A549 (cell line): ENCODE data around the gene MEPE. TPM values are rescaled to one million over a fixed set of nuclear protein-coding genes. Genes with fewer than 3 reads are reported as not detected.

Source experiments
- ATAC-seq, 2 experiments: fragments of 200-7000 bp in 1 of 2; fragments of >200 bp in 1 of 2; cut with Nextera tagmentation in 1 of 2; cut with Tn5 transposase in 1 of 2; 3 replicates each; pipeline versions ENCODE4 v1.8.0 to v1.9.1; 2018 to 2020; ENCODE audit warnings: mild to moderate bottlenecking in 1 of 2, moderate library complexity in 1 of 2
- CTCF ChIA-PET: fragments of 300-600 bp; sonication (Branson Sonifier 250); formaldehyde crosslinking; extraction: SDS; loops from one replicate; lab custom pipeline; 2021; ENCODE audit warnings: antibody characterized with exemption, inconsistent platforms; lab: Yijun Ruan, JAX
- POLR2A ChIA-PET: fragments of 350-600 bp; formaldehyde crosslinking; extraction: SDS; loops from one replicate; lab custom pipeline; 2021; ENCODE audit warnings: antibody characterized with exemption, inconsistent platforms; lab: Yijun Ruan, JAX
- DNase-seq, 2 experiments: peaks; one replicate each; pipeline versions ENCODE4 v3.0.0 to v3.0.0-alpha.2; 2011 to 2016; ENCODE audit warnings: low read depth in 1 of 2, low spot score in 1 of 2
- FAIRE-seq: peaks from 2 replicates; lab custom pipeline; 2011; peaks lifted over from hg19 to GRCh38; lab: Jason Lieb, UNC
- H3K27ac ChIP-seq, 2 experiments: fragments of >200 bp; sonication (Bioruptor Twin); formaldehyde crosslinking; 3 replicates each; pipeline ENCODE4 v1.5.1; 2016 to 2017
- H3K4me1 ChIP-seq: fragments of >200 bp; sonication (Bioruptor Twin); formaldehyde crosslinking; 3 replicates; pipeline ENCODE4 v1.6.1; 2016
- H3K4me2 ChIP-seq: fragments of >200 bp; sonication (Bioruptor Twin); formaldehyde crosslinking; 3 replicates; pipeline ENCODE4 v1.6.1; 2016
- H3K4me3 ChIP-seq: fragments of >200 bp; sonication (Bioruptor Twin); formaldehyde crosslinking; 3 replicates; pipeline ENCODE4 v1.5.1; 2016
- H3K9me3 ChIP-seq: fragments of >200 bp; sonication (Bioruptor Twin); formaldehyde crosslinking; 3 replicates; pipeline ENCODE4 v1.6.1; 2016
- CEBPB ChIP-seq, 2 experiments: fragments of >200 bp in 1 of 2; sonication (Bioruptor Twin) in 1 of 2; formaldehyde crosslinking in 1 of 2; IDR thresholded peaks; 2 replicates each; pipeline ENCODE4 v1.6.1; 2012 to 2016
- CHD2 ChIP-seq: fragments of 150-350 bp; IDR thresholded peaks from 2 replicates; pipeline ENCODE4 v1.6.1; 2014; ENCODE audit warnings: low read length; ENCODE audit not compliant: partially characterized antibody
- CTCF ChIP-seq: fragments of >200 bp; sonication (Bioruptor Twin); formaldehyde crosslinking; IDR thresholded peaks from 3 replicates; pipeline ENCODE4 v1.5.1; 2016
- E2F6 ChIP-seq: IDR thresholded peaks from 2 replicates; pipeline ENCODE4 v1.6.1; 2012; ENCODE audit warnings: low read depth, borderline replicate concordance
- EHF ChIP-seq: fragments of 250-450 bp; sonication (Bioruptor Pico); IDR thresholded peaks from 2 replicates; pipeline ENCODE4 v1.5.0; 2020; ENCODE audit warnings: mild to moderate bottlenecking
- EP300 ChIP-seq, 2 experiments: fragments of >200 bp; sonication (Bioruptor Twin); formaldehyde crosslinking; IDR thresholded peaks; 2 replicates in 1 of 2; 3 replicates in 1 of 2; pipeline ENCODE4 v1.6.1; 2016 to 2017
- GATA3 ChIP-seq: IDR thresholded peaks from 2 replicates; pipeline ENCODE4 v1.6.1; 2012; ENCODE audit warnings: borderline replicate concordance
- HDAC2 ChIP-seq: fragments of 200-600 bp; sonication (generic); IDR thresholded peaks from 2 replicates; pipeline ENCODE4 v1.6.1; 2016
- HES2 ChIP-seq: fragments of >200 bp; sonication (Bioruptor Twin); formaldehyde crosslinking; IDR thresholded peaks from 2 replicates; pipeline ENCODE4 v1.6.1; 2016
- HOXA7 ChIP-seq: fragments of 250-450 bp; sonication (Bioruptor Pico); IDR thresholded peaks from 2 replicates; pipeline ENCODE4 v1.5.0; 2020; ENCODE audit warnings: mild to moderate bottlenecking, moderate library complexity
- HOXB13 ChIP-seq: fragments of 250-450 bp; sonication (Bioruptor Pico); IDR thresholded peaks from 2 replicates; pipeline ENCODE4 v1.5.0; 2020; ENCODE audit warnings: low read depth, mild to moderate bottlenecking, moderate library complexity
- HOXB5 ChIP-seq: fragments of 250-450 bp; sonication (Bioruptor Pico); IDR thresholded peaks from 2 replicates; pipeline ENCODE4 v1.5.0; 2020; ENCODE audit warnings: mild to moderate bottlenecking, moderate library complexity
- JUN ChIP-seq, 2 experiments: fragments of >200 bp; sonication (Bioruptor Twin); formaldehyde crosslinking; IDR thresholded peaks; 2 replicates in 1 of 2; 3 replicates in 1 of 2; pipeline ENCODE4 v1.6.1; 2016 to 2017
- JUNB ChIP-seq: fragments of >200 bp; sonication (Bioruptor Twin); formaldehyde crosslinking; IDR thresholded peaks from 2 replicates; pipeline ENCODE4 v1.6.1; 2016
- MAFK ChIP-seq: fragments of 450-650 bp; IDR thresholded peaks from 2 replicates; pipeline ENCODE4 v1.6.1; 2014; ENCODE audit not compliant: partially characterized antibody
- MYC ChIP-seq: IDR thresholded peaks from 2 replicates; pipeline ENCODE4 v1.6.1; 2012; ENCODE audit warnings: mild to moderate bottlenecking, inconsistent platforms, low read length, improper control_type of control experiment, borderline replicate concordance
- NFE2L2 ChIP-seq: fragments of 150-350 bp; conservative IDR thresholded peaks from 2 replicates; pipeline ENCODE4 v1.6.1; 2014; ENCODE audit warnings: low read length
- NR3C1 ChIP-seq: fragments of >200 bp; sonication (Bioruptor Twin); formaldehyde crosslinking; IDR thresholded peaks from 3 replicates; pipeline ENCODE4 v1.6.1; 2017
- PBX3 ChIP-seq: IDR thresholded peaks from 2 replicates; pipeline ENCODE4 v1.6.1; 2012
- POLR2AphosphoS2 ChIP-seq: conservative IDR thresholded peaks from 2 replicates; pipeline ENCODE4 v1.6.1; 2012; ENCODE audit warnings: low read length, improper control_type of control experiment, inconsistent platforms
- RAD21 ChIP-seq, 2 experiments: fragments of >200 bp in 1 of 2; sonication (Bioruptor Twin) in 1 of 2; formaldehyde crosslinking in 1 of 2; IDR thresholded peaks in 1 of 2; conservative IDR thresholded peaks in 1 of 2; 2 replicates in 1 of 2; 3 replicates in 1 of 2; pipeline ENCODE4 v1.6.1; 2012 to 2018; ENCODE audit warnings: inconsistent platforms in 1 of 2
- RARB ChIP-seq: fragments of 250-450 bp; sonication (Bioruptor Pico); IDR thresholded peaks from 2 replicates; pipeline ENCODE4 v1.8.0; 2021; ENCODE audit warnings: mild to moderate bottlenecking, moderate library complexity
- RCOR1 ChIP-seq: fragments of 150-350 bp; IDR thresholded peaks from 2 replicates; pipeline ENCODE4 v1.6.1; 2014; ENCODE audit warnings: antibody characterized with exemption, low read length, low read depth
- SMC3 ChIP-seq: fragments of >200 bp; sonication (Bioruptor Twin); formaldehyde crosslinking; IDR thresholded peaks from 3 replicates; pipeline ENCODE4 v1.6.1; 2018; ENCODE audit warnings: inconsistent platforms
- SREBF2 ChIP-seq: fragments of 450-650 bp; IDR thresholded peaks from 2 replicates; pipeline ENCODE4 v1.6.1; 2014; ENCODE audit warnings: mild to moderate bottlenecking, moderate library complexity
- TP53 ChIP-seq: fragments of 250-450 bp; sonication (Bioruptor Pico); IDR thresholded peaks from 2 replicates; pipeline ENCODE4 v1.5.0; 2021; ENCODE audit warnings: mild to moderate bottlenecking, moderate library complexity
- WGBS: methylation state at CpG from one replicate; pipeline ENCODE4 v1.1.6; 2017; ENCODE audit errors: missing lambda C conversion rate; 5-methylcytosine and 5-hydroxymethylcytosine counted together
- polyA plus RNA-seq, 4 experiments: library from polyadenylated mRNA; depleted of rRNA in 3 of 4; stranded (reverse); fragments of >200 nt; fragmentation: RNase III in 1 of 4; extraction: RNeasy Plus Mini Kit Qiagen cat#74134 plus additional on column Dnase treatment in 1 of 4; gene quantifications; 2 replicates in 3 of 4; 3 replicates in 1 of 4; pipeline ENCODE4 v1.2.3, GENCODE V29; 2011 to 2017
- TF ChIP-seq, protein P1 (sequence below): IDR thresholded peaks from 2 replicates; pipeline ENCODE4 v1.6.1; 2012
- TF ChIP-seq, protein P2 (sequence below): fragments of 450-650 bp; IDR thresholded peaks from 2 replicates; pipeline ENCODE4 v1.6.1; 2014; ENCODE audit warnings: antibody characterized with exemption

MEPE gene
- polyA plus RNA-seq, 2 of the 4 experiments (the other 2 are of a cell fraction): not detected

GRCh38 chr4:87853108-87853507 is 20.3 kb downstream of the MEPE start:
- ATAC-seq: peak in 1 of 2 experiments; percentile 58; a peak in 3 of 6 replicates
- ChIA-PET POLR2A (interaction anchor here (0.7 to 0.9 kb wide), 3 partner anchors 78 to 125 kb away, joined by 5 to 8 read pairs (median 7); no protein-coding TSS in a partner anchor), CTCF (interaction anchor here (0.6 to 13.6 kb wide), 30 partner anchors 10 to 703 kb away, joined by 3 to 142 read pairs (median 4); partner anchors contain the start of gene SPP1)
- Histone ChIP-seq H3K4me3 (no peak overlapping the region), H3K9me3 (no peaks in the 10 kb centered on the region), H3K4me1 (peaks cover 9% of the 10 kb centered on the region; the same call in 1 of the 3 replicates), H3K27ac (no peak overlapping the region), H3K4me2 (peak overlapping the region; percentile 26; the same call in 1 of the 3 replicates)
- no peak for FAIRE-seq
- TF ChIP-seq HOXB13 (CRISPR knock-in tag) (no peak), PBX3 (no peak), E2F6 (no peak), GATA3 (no peak), RCOR1 (no peak), JUNB (no peak), HOXB5 (CRISPR knock-in tag) (no peak), NFE2L2 (no peak), SMC3 (peak; percentile 78), HOXA7 (CRISPR knock-in tag) (no peak), SREBF2 (no peak), HES2 (no peak), CTCF (peak; percentile 60), EHF (CRISPR knock-in tag) (no peak), RAD21 (conservative IDR thresholded peaks at IDR 0.05 in 1 of 2, IDR thresholded peaks at IDR 0.05 in 1 of 2) (peak; percentile 65 to 71), POLR2AphosphoS2 (no peak), MYC (no peak), NR3C1 (no peak), TP53 (CRISPR knock-in tag) (no peak), CHD2 (no peak), HDAC2 (no peak), CEBPB (IDR thresholded peaks at IDR 0.05) (no peak)
- TF ChIP-seq, protein P1, sequence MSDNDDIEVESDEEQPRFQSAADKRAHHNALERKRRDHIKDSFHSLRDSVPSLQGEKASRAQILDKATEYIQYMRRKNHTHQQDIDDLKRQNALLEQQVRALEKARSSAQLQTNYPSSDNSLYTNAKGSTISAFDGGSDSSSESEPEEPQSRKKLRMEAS: no peak
- 0% methylated on average over 3 of the region's 3 CpGs for WGBS
- peak; percentile 15 to 42 for DNase-seq

GRCh38 chr4:87853891-87854290 is 21.1 kb downstream of the MEPE start:
- Histone ChIP-seq H3K27ac (0 out of 6 replicates have a peak overlapping the region, but pooled peaks of 1 of the 2 experiments have one; percentile 37), H3K4me2 (no peak overlapping the region), H3K9me3 (no peaks in the 10 kb centered on the region), H3K4me1 (peaks cover 9% of the 10 kb centered on the region; the same call in 1 of the 3 replicates), H3K4me3 (no peak overlapping the region)
- CTCF ChIA-PET: interaction anchor here (0.8 to 13.6 kb wide), 15 partner anchors 10 to 602 kb away, joined by 3 to 142 read pairs (median 4); partner anchors contain the start of gene SPP1
- DNase-seq (no peak), FAIRE-seq (no peak), ATAC-seq (no peak)
- POLR2A ChIA-PET: no interaction called here
- no peak for TF ChIP-seq SMC3
- TF ChIP-seq, protein P1: no peak
- TF ChIP-seq JUN (IDR thresholded peaks at IDR 0.05): no peak
- TF ChIP-seq RARB (CRISPR knock-in tag): no peak
- TF ChIP-seq EP300 (IDR thresholded peaks at IDR 0.05): no peak
- TF ChIP-seq, protein P2, sequence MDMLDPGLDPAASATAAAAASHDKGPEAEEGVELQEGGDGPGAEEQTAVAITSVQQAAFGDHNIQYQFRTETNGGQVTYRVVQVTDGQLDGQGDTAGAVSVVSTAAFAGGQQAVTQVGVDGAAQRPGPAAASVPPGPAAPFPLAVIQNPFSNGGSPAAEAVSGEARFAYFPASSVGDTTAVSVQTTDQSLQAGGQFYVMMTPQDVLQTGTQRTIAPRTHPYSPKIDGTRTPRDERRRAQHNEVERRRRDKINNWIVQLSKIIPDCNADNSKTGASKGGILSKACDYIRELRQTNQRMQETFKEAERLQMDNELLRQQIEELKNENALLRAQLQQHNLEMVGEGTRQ: no peak
- TF ChIP-seq MAFK: peak; percentile 43
